CD4-positive, CD25-positive, alpha-beta regulatory T cell (primary cell): Measurements from ENCODE around the gene MFSD6L. TPM values are rescaled to one million over a fixed set of nuclear protein-coding genes. Genes with fewer than 3 reads are reported as not detected.

Source experiments
- ATAC-seq, 2 donors: fragments of 150-1000 bp; cut with Tn5 transposase; one replicate each; pipeline ENCODE4 v1.10.0; 2021; ENCODE audit warnings: low read depth in 2 of 2, moderate number of reproducible peaks in 2 of 2, moderate library complexity in 1 of 2
- DNase-seq, 3 donors: peaks; one replicate each; pipeline versions ENCODE4 v3.0.0 to v3.0.0-alpha.2; 2012 to 2022; ENCODE audit warnings: mixed read lengths in 1 of 3
- H3K27ac ChIP-seq: one replicate; pipeline ENCODE4 v1.7.0; 2013; ENCODE audit warnings: mild to moderate bottlenecking, low read length; ENCODE audit not compliant: insufficient read depth, poor library complexity, severe bottlenecking
- H3K27me3 ChIP-seq: one replicate; pipeline ENCODE4 v1.7.0; 2013; ENCODE audit warnings: low read length; ENCODE audit not compliant: control insufficient read depth, insufficient read depth
- H3K36me3 ChIP-seq: one replicate; pipeline ENCODE4 v1.7.0; 2013; ENCODE audit warnings: mild to moderate bottlenecking, low read length, moderate library complexity; ENCODE audit not compliant: control insufficient read depth, insufficient read depth
- H3K4me1 ChIP-seq: 2 replicates; pipeline ENCODE4 v1.7.0; 2013; ENCODE audit warnings: mild to moderate bottlenecking, low read length; ENCODE audit not compliant: insufficient read depth, control insufficient read depth, poor library complexity, severe bottlenecking
- H3K4me3 ChIP-seq: one replicate; pipeline ENCODE4 v1.7.0; 2013; ENCODE audit warnings: low read depth, mild to moderate bottlenecking, low read length, moderate library complexity
- H3K9me3 ChIP-seq, 2 experiments: 1 replicate in 1 of 2; 2 replicates in 1 of 2; pipeline ENCODE4 v1.7.0; 2013; ENCODE audit warnings: low read length in 2 of 2, mild to moderate bottlenecking in 1 of 2, moderate library complexity in 1 of 2; ENCODE audit not compliant: control insufficient read depth in 2 of 2
- H3K27ac Mint-ChIP-seq, 3 donors: one replicate each; pipeline ENCODE4 v1.8.0; 2020 to 2022; ENCODE audit warnings: mild to moderate bottlenecking in 3 of 3, mixed read lengths in 3 of 3, moderate library complexity in 2 of 3
- H3K27me3 Mint-ChIP-seq: one replicate; pipeline ENCODE4 v1.8.0; 2022; ENCODE audit warnings: mild to moderate bottlenecking, mixed read lengths
- H3K36me3 Mint-ChIP-seq: one replicate; pipeline ENCODE4 v1.8.0; 2020; ENCODE audit warnings: mixed read lengths
- H3K4me1 Mint-ChIP-seq, 4 donors: one replicate each; pipeline ENCODE4 v1.8.0; 2020 to 2022; ENCODE audit warnings: mixed read lengths in 4 of 4, mild to moderate bottlenecking in 1 of 4
- H3K4me3 Mint-ChIP-seq, 4 donors: one replicate each; pipeline ENCODE4 v1.8.0; 2020 to 2022; ENCODE audit warnings: mild to moderate bottlenecking in 4 of 4, mixed read lengths in 4 of 4, moderate library complexity in 3 of 4
- H3K9me3 Mint-ChIP-seq, 7 donors: one replicate each; pipeline ENCODE4 v1.8.0; 2020 to 2022; ENCODE audit warnings: mixed read lengths in 7 of 7, mild to moderate bottlenecking in 3 of 7, moderate library complexity in 2 of 7
- polyA plus RNA-seq, 4 donors: library from polyadenylated mRNA; unstranded; fragments of 300-500 nt; fragmentation: Illumina TruSeq; gene quantifications; one replicate each; pipeline ENCODE4 v1.2.3, GENCODE V29; 2021
- total RNA-seq: library from RNA; stranded (reverse); gene quantifications from one replicate; pipeline ENCODE4 v1.2.3, GENCODE V29; 2022

MFSD6L gene
- total and polyA plus RNA-seq, 5 donors from 2014 or later: not detected

GRCh38 chr17:8755590-8756255 lies 43.4 kb downstream of the MFSD6L start:
- no peak overlapping the region for H3K27ac Mint-ChIP-seq
- ATAC-seq: no peak
- H3K27me3 Mint-ChIP-seq: peaks cover 16% of the 10 kb centered on the region

GRCh38 chr17:8754890-8755289 lies 44.3 kb downstream of the MFSD6L start:
- Histone ChIP-seq H3K4me3 (no peak overlapping the region), H3K9me3 (no peaks in the 10 kb centered on the region), H3K4me1 (no peaks in the 10 kb centered on the region), H3K27me3 (peaks cover 3% of the 10 kb centered on the region), H3K36me3 (no peaks in the 10 kb centered on the region), H3K27ac (no peak overlapping the region)
- Mint-ChIP-seq H3K27me3 (peaks cover 14% of the 10 kb centered on the region), H3K36me3 (peaks cover 3% of the 10 kb centered on the region), H3K27ac (no peak overlapping the region), H3K4me1 (no peaks in the 10 kb centered on the region), H3K4me3 (no peak overlapping the region), H3K9me3 (peaks cover 0 to 1% (median 0%) of the 10 kb centered on the region in 7 donors)
- no peak for ATAC-seq
- DNase-seq: no peak

More at GRCh38 chr17:8755590-8756255, 43.4 kb downstream of the MFSD6L start:
- Mint-ChIP-seq H3K4me3 (no peak overlapping the region), H3K9me3 (peaks cover 0 to 1% (median 0%) of the 10 kb centered on the region in 7 donors), H3K4me1 (no peaks in the 10 kb centered on the region), H3K36me3 (peaks cover 3% of the 10 kb centered on the region)
- Histone ChIP-seq H3K27me3 (peaks cover 5% of the 10 kb centered on the region), H3K4me3 (no peak overlapping the region), H3K36me3 (no peaks in the 10 kb centered on the region), H3K27ac (no peak overlapping the region), H3K9me3 (no peaks in the 10 kb centered on the region), H3K4me1 (no peaks in the 10 kb centered on the region)
- no peak for DNase-seq

GRCh38 chr17:8753976-8754440 lies 45.2 kb downstream of the MFSD6L start:
- no peaks in the 10 kb centered on the region for H3K4me1 Mint-ChIP-seq
- Histone ChIP-seq H3K36me3 (no peaks in the 10 kb centered on the region), H3K27ac (no peak overlapping the region), H3K27me3 (peaks cover 3% of the 10 kb centered on the region), H3K4me3 (no peak overlapping the region), H3K4me1 (no peaks in the 10 kb centered on the region), H3K9me3 (no peaks in the 10 kb centered on the region)
- ATAC-seq (no peak), DNase-seq (peak in 1 of 3 donors; percentile 29)
- peaks cover 10% of the 10 kb centered on the region for H3K27me3 Mint-ChIP-seq
- no peak overlapping the region for H3K4me3 Mint-ChIP-seq
- peaks cover 3% of the 10 kb centered on the region for H3K36me3 Mint-ChIP-seq
- no peak overlapping the region for H3K27ac Mint-ChIP-seq
- peaks cover 0 to 1% (median 0%) of the 10 kb centered on the region in 7 donors for H3K9me3 Mint-ChIP-seq

GRCh38 chr17:8753136-8753975 lies 45.8 kb downstream of the MFSD6L start:
- H3K27me3 Mint-ChIP-seq: peaks cover 14% of the 10 kb centered on the region
- H3K27ac Mint-ChIP-seq: no peak overlapping the region
- DNase-seq (no peak), ATAC-seq (no peak)
- H3K9me3 Mint-ChIP-seq: peaks cover 0 to 1% (median 0%) of the 10 kb centered on the region in 7 donors
- no peak overlapping the region for H3K4me3 Mint-ChIP-seq
- Histone ChIP-seq H3K4me1 (no peaks in the 10 kb centered on the region), H3K27ac (no peak overlapping the region), H3K4me3 (no peak overlapping the region), H3K27me3 (peaks cover 3% of the 10 kb centered on the region), H3K36me3 (no peaks in the 10 kb centered on the region), H3K9me3 (no peaks in the 10 kb centered on the region)
- peaks cover 0 to under 1% (median 0%) of the 10 kb centered on the region in 4 donors for H3K4me1 Mint-ChIP-seq
- H3K36me3 Mint-ChIP-seq: peaks cover 3% of the 10 kb centered on the region

GRCh38 chr17:8749616-8750015 lies 49.5 kb downstream of the MFSD6L start:
- no peaks in the 10 kb centered on the region for H3K9me3 ChIP-seq
- no peaks in the 10 kb centered on the region for H3K36me3 ChIP-seq
- H3K27me3 ChIP-seq: peaks cover 4% of the 10 kb centered on the region
- ATAC-seq (no peak), DNase-seq (no peak)
- peaks cover 16% of the 10 kb centered on the region for H3K27me3 Mint-ChIP-seq
- no peaks in the 10 kb centered on the region for H3K9me3 Mint-ChIP-seq
- H3K4me1 ChIP-seq: peaks cover 6% of the 10 kb centered on the region
- peak overlapping the region in 1 of 4 donors; percentile 27 for H3K4me3 Mint-ChIP-seq
- no peak overlapping the region for H3K4me3 ChIP-seq
- H3K36me3 Mint-ChIP-seq: peaks cover 2% of the 10 kb centered on the region
- no peak overlapping the region for H3K27ac ChIP-seq
- peaks cover 0 to 17% (median 0%) of the 10 kb centered on the region in 4 donors for H3K4me1 Mint-ChIP-seq
- no peak overlapping the region for H3K27ac Mint-ChIP-seq

GRCh38 chr17:8747742-8748141 lies 51.4 kb downstream of the MFSD6L start:
- no peak for ATAC-seq
- H3K4me3 ChIP-seq: no peak overlapping the region
- H3K36me3 Mint-ChIP-seq: no peaks in the 10 kb centered on the region
- H3K36me3 ChIP-seq: no peaks in the 10 kb centered on the region
- peaks cover 1% of the 10 kb centered on the region for H3K27me3 ChIP-seq
- H3K9me3 ChIP-seq: no peaks in the 10 kb centered on the region
- peaks cover 6% of the 10 kb centered on the region for H3K4me1 ChIP-seq
- H3K27ac Mint-ChIP-seq: peak overlapping the region in 2 of 3 donors; percentile 19 to 20
- peak overlapping the region in 1 of 4 donors; percentile 10 for H3K4me3 Mint-ChIP-seq
- H3K27ac ChIP-seq: no peak overlapping the region
- H3K27me3 Mint-ChIP-seq: peaks cover 13% of the 10 kb centered on the region
- peaks cover 0 to 22% (median 0%) of the 10 kb centered on the region in 4 donors for H3K4me1 Mint-ChIP-seq
- DNase-seq: no peak
- peaks cover 0 to 1% (median 0%) of the 10 kb centered on the region in 7 donors for H3K9me3 Mint-ChIP-seq
